Myocyte (in vitro differentiated cells): ENCODE measurements around the gene PDCD11. TPM values are rescaled to one million over a fixed set of nuclear protein-coding genes. Genes with fewer than 3 reads are reported as not detected.
A peak's percentile ranks its signal among the peaks of the same experiment; 100 is the strongest.
"Not testable (repeated sequence)": the region's sequence is repeated elsewhere in the genome, so short reads cannot be mapped to it uniquely, and the experiment has no call there.

Experiments
- DNase-seq: peaks from one replicate; pipeline ENCODE4 v3.0.0-alpha.2; 2012; ENCODE audit warnings: low read depth
- total RNA-seq: library from RNA; depleted of rRNA; stranded (reverse); fragments of >200 nt; gene quantifications from 2 replicates; pipeline ENCODE4 v1.2.3, GENCODE V29; 2014

Gene PDCD11
- total RNA-seq, 1 donor from 2014 or later = 32.3 TPM

GRCh38 chr10:103470761-103471653 lies 74.6 kb downstream of the PDCD11 start:
- no peak for DNase-seq

- DNase-seq = no peak
These were observed 75.6 kb downstream of the PDCD11 start for GRCh38 chr10:103472005-103472404.

GRCh38 chr10:103473261-103473671 lies 76.8 kb downstream of the PDCD11 start:
- DNase-seq = no peak

GRCh38 chr10:103474077-103474476 lies 77.7 kb downstream of the PDCD11 start:
- DNase-seq = no peak

GRCh38 chr10:103475437-103475836 lies 79.0 kb downstream of the PDCD11 start:
- no peak for DNase-seq

GRCh38 chr10:103476046-103476768 lies 79.8 kb downstream of the PDCD11 start:
- no peak for DNase-seq

GRCh38 chr10:103478671-103479070 lies 82.2 kb downstream of the PDCD11 start:
- DNase-seq = no peak

GRCh38 chr10:103479135-103479534 lies 82.7 kb downstream of the PDCD11 start, which contains the start of gene CALHM3:
CALHM3 (minus strand) TSS chr10:103479240; CDS start chr10:103479032, 208 bp downstream.
- peak; percentile 61 for DNase-seq

GRCh38 chr10:103480521-103480920 lies 84.1 kb downstream of the PDCD11 start:
- DNase-seq = peak; percentile 78

- peak; percentile 67 for DNase-seq
These were observed 85.6 kb downstream of the PDCD11 start for GRCh38 chr10:103481974-103482531.

- DNase-seq = not testable (repeated sequence)
These were observed 90.4 kb downstream of the PDCD11 start for GRCh38 chr10:103486635-103487409.

- no peak for DNase-seq
These were observed 90.9 kb downstream of the PDCD11 start for GRCh38 chr10:103487410-103487708.

- no peak for DNase-seq
These were observed 94.5 kb downstream of the PDCD11 start for GRCh38 chr10:103490986-103491314.

GRCh38 chr10:103491729-103492364 lies 95.4 kb downstream of the PDCD11 start:
- peak; percentile 98 for DNase-seq

- no peak for DNase-seq
These were observed 96.3 kb downstream of the PDCD11 start for GRCh38 chr10:103492655-103493261.

- peak; percentile 52 for DNase-seq
These were observed 97.0 kb downstream of the PDCD11 start, which contains the start of gene NEURL1 for GRCh38 chr10:103493362-103493915. NEURL1 (plus strand) TSS chr10:103493705; CDS start chr10:103494388, 683 bp downstream.

GRCh38 chr10:103493916-103494877 lies 97.8 kb downstream of the PDCD11 start:
- no peak for DNase-seq

GRCh38 chr10:103495321-103495720 lies 98.9 kb downstream of the PDCD11 start:
- no peak for DNase-seq
